22Rv1 (cell line): ENCODE data around the gene GNB1L.

Experiments used
- H3K27ac ChIP-seq: fragments of 450-650 bp; 2 replicates; pipeline ENCODE4 v1.5.1; 2017
- ZFX ChIP-seq: fragments of 450-650 bp; IDR thresholded peaks from 2 replicates; pipeline ENCODE4 v1.6.1; 2017; ENCODE audit warnings: antibody characterized with exemption, borderline replicate concordance
- TF ChIP-seq, protein P1 (sequence below): fragments of 450-650 bp; IDR thresholded peaks from 2 replicates; pipeline ENCODE4 v1.5.1; 2017; ENCODE audit warnings: mild to moderate bottlenecking

Gene GNB1L

DNA sequence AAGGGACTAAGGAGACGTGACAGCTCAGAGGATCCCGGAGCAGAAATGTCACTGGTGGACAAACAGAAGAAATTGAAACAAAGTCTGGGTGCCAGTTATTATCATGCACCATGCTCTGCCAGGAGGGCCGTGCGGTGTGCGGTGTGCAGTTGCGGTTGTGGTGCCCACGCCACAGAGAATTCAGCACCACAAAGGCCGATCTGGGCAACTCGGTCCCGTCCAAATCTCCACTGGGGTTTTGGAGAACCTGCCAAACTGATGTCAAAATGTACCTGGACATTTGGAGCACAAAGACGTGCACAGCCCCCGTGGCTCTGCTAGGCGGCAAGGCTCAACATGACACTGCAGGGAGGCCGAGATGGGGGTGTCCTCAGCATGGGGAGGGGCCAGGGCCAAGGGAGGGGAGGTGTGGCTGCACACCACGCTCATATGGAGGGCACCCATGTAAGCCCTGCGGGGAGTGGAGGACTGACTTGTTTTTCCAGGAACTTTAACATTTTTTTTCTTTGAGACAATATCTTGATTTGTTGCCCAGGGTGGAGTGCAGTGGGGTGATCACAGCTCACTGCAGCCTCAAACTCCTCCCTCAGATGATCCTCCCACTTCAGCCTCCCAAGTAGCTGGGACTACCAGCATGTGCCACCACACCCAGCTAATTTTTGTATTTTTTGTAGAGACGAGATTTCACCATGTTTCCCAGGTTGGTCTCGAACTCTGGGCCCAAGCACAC, 39.4 kb downstream of the GNB1L start:
- no peak for TF ChIP-seq ZFX
- TF ChIP-seq, protein P1, sequence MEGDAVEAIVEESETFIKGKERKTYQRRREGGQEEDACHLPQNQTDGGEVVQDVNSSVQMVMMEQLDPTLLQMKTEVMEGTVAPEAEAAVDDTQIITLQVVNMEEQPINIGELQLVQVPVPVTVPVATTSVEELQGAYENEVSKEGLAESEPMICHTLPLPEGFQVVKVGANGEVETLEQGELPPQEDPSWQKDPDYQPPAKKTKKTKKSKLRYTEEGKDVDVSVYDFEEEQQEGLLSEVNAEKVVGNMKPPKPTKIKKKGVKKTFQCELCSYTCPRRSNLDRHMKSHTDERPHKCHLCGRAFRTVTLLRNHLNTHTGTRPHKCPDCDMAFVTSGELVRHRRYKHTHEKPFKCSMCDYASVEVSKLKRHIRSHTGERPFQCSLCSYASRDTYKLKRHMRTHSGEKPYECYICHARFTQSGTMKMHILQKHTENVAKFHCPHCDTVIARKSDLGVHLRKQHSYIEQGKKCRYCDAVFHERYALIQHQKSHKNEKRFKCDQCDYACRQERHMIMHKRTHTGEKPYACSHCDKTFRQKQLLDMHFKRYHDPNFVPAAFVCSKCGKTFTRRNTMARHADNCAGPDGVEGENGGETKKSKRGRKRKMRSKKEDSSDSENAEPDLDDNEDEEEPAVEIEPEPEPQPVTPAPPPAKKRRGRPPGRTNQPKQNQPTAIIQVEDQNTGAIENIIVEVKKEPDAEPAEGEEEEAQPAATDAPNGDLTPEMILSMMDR, result no peak
- no peak overlapping the region for H3K27ac ChIP-seq

DNA sequence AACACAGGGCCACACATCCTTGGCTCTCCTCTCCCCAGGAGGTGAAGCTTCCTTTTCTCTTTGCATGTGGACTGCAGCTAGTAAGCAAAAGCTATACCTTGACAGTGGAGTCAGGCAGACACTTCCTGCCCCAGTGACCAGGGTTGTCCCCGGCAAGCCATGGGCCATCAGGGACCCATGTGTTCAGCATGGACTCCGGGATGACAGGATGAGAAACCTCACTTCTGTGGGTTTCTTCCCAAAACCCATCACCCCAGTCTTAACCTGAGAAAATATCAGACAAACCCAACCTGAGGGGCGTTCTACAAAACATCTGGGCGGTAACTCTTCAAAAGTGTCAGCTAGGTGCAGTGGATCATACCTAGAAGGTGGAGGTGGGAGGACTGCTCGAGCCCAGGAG, 40.2 kb downstream of the GNB1L start:
- no peak for TF ChIP-seq ZFX
- TF ChIP-seq, protein P1, result no peak
- H3K27ac ChIP-seq, result no peak overlapping the region

DNA sequence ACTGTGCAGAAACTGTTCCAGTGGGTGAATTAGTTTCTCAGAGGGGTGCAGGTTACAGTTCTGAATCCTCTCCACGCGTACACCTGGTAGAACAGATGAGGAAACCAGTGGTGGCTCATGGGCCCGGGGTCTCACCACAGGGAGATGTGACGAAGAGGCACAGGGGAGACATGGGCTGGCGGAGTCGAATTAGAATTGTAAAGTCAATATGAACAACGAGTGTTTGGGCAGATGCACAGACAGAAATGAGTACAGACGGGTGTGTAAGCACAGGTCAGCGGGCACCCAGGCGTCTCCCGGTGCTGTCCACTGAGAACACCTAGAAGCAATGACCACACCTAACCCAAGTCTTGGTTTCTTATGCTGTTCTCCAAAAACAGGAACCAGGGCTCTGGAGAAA, 41.8 kb downstream of the GNB1L start:
- no peak for TF ChIP-seq ZFX
- TF ChIP-seq, protein P1, result no peak
- no peak overlapping the region for H3K27ac ChIP-seq

DNA sequence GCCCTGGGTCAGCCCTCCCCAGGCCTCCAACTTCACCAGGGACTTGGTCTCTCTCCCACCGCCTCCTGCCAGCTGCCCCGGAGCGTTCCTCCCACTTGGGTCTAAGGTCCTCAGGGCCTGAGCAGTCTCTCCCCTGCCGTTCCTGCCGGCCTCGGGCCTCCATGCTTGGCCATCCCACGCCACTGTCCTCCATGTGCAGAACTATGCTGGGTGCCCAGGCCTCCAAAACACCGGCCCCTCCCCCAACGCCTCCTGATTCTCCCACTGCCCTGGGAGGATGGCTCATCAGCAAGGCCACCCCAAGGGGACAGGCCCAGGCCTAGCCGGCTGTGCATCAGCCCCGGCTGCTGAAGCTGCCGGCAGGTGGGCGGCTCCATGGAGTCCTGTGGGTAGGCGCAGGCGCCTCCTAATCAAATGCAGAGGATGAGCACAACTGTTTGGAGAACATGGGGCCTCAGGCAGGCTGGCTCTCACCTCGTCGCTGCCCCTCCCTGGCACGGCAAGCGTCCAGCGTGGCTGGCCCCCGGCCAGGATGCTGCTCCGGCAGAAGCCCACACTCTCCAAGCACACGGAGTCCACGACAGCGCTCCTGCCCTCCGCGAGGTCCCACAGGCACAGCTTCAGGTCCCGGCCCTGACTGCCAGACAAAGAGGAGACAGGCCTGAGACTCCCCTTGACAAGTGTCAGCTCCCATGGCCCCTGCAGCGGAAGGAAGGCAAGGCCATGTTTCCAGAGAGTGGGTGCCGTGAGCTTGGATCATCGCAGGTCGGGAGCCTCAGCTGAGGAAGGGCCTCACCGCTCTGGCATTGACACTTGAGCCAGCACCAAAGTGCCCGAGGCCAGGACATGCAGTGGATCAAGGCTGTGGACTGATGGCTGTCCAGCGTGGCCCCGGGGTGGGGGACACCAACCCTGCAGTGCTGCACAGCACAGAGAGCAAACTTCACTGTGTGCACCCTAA, 42.6 kb downstream of the GNB1L start:
- H3K27ac ChIP-seq, result no peak overlapping the region
- TF ChIP-seq, protein P1, result no peak
- TF ChIP-seq ZFX, result no peak

DNA sequence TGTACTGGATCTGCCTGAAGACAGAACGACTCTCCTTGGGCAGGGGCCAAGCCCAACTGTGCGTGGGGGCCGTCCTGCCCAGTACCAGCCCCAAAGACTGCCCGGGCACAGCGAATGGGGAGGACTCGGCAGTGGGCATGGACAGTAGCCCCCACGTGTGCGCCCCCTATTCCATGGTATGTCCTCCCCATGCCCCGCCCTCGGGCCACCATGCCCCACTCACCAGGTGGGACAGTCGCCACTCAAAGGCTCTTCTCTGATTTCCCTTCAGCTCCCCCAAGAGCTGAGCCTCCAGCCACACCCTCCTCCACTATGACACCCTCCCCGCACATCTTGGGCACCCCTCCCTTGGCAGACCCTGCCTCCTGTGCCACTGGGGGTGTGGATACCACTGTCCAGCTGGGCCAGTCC, 43.5 kb downstream of the GNB1L start:
- TF ChIP-seq, protein P1, result no peak
- TF ChIP-seq ZFX, result no peak
- H3K27ac ChIP-seq, result no peak overlapping the region

DNA sequence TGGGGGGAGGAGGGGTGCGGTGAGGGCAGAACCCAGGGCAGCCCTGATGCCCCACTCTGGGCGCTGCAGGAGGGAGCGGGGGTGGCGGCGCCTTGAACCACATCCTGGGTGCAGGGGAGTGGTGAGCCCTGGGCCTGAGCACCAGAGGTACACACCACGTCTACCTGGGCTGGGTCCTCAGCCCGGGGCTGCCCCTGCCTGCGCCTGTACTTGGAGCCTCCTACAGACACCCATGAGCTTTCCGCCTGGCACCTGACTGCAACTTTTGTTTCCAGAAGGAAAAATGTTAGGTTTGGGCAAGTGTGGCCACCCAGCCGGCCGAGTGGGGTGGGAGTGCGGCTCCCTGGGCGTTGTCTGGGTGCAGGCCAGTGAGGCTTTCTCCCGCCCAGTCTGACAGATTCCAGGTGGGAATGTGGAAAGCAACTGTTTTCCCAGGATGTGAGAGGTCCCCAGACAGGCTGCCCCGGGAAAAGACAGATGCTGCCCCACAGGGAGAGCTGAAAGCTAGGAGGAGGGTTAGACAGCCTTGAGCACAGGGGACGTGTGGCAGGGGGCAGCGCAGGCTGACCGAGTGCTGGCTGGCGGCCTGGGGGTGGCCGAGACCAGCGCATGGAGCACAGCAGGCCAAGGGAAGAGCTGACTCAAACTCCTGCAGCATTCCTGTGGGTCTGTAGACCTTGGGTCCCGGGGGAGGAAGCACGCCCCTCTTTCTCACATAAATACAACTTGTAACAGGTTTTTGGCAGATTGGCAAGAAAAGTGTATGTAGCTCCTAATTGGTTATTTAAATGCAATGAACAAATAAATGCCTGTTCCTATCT, 44.1 kb downstream of the GNB1L start:
- TF ChIP-seq, protein P1, result no peak
- no peak for TF ChIP-seq ZFX
- no peak overlapping the region for H3K27ac ChIP-seq
